ENCODE data around the gene HDAC1.

The HDAC1 gene

DNA sequence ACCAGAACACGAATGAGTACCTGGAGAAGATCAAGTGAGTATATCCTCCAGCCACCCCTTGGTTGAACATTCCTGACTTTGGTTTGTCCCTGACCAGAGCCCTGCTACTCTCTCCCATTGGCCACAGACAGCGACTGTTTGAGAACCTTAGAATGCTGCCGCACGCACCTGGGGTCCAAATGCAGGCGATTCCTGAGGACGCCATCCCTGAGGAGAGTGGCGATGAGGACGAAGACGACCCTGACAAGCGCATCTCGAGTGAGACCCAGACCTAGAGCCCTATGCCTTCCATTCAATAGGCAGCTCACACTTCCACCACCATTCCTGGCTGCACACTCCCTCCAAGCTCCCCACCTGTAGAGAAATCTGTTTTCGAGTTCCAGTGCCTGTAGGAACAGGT lies 39.7 kb downstream of the HDAC1 start:
- no peak for DNase-seq

- no peak for DNase-seq
These were observed 40.6 kb downstream of the HDAC1 start for GRCh38 chr1:32332290-32333079.

- DNase-seq, result no peak
These were observed 41.5 kb downstream of the HDAC1 start for GRCh38 chr1:32333251-32333963.

GRCh38 chr1:32334274-32334861 lies 42.5 kb downstream of the HDAC1 start:
- no peak for DNase-seq

GRCh38 chr1:32334864-32335534 lies 43.1 kb downstream of the HDAC1 start:
- no peak for DNase-seq

DNA sequence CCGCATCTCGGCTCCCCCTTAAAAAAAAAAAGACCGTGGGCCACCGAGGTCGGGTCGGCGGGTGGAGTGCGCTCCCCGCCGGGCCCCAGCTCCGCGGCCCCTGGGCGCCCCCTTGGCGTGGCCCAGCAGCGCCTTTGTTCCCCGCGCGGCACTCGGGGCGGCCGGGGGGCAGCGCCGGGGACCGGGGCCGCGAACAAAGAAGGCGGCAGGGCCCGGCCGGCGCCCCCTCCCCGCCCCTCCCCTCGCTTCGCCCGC lies 43.6 kb downstream of the HDAC1 start:
- no peak for DNase-seq

DNA sequence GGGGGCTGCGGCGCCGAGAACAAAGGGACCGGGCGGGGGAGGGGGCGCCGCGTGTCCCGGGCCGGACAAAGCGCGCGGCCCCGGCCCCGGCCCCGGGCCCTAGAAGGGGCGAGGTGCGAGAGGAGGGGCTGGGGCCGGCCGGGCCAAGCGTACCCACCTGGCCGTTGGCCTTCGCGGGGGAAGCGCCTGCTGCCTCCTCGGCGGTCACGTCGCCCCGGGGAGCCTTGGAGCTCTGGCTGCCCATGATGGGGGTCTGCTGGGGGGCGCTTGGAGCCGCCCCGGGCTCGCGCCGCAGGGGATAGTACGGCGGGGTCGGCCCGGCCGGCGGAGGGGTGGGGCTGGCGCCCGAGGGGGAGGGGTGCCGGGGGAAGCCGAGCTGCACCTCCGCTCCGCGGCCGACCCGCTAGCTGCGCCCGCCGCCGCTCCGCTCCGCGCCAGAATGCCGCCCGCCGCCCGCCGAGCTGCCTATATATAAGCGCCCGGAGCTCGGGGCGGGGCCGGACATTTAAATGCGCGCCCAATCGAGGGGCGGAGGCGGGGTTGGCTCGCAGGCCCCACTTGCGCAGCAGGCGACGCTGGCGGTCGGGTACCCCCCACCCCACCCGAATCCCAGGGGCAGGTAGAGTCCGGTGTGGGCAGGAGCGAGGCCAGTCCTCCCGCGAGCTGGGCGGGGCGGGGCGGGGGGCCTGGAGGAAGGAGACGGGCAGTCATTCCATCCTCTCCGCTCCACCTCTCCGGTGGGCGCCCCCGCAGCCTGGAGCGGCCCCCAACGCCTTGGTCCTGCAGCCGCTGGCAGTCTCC lies 44.1 kb downstream of the HDAC1 start, which contains the start of gene MARCKSL1:
MARCKSL1 (minus strand) TSS at position 444 of the 801 bp plus-strand sequence; CDS start at position 244, 200 bp downstream.
- DNase-seq, result peak; percentile 64

GRCh38 chr1:32336591-32336932 lies 44.7 kb downstream of the HDAC1 start:
- DNase-seq, result no peak

DNA sequence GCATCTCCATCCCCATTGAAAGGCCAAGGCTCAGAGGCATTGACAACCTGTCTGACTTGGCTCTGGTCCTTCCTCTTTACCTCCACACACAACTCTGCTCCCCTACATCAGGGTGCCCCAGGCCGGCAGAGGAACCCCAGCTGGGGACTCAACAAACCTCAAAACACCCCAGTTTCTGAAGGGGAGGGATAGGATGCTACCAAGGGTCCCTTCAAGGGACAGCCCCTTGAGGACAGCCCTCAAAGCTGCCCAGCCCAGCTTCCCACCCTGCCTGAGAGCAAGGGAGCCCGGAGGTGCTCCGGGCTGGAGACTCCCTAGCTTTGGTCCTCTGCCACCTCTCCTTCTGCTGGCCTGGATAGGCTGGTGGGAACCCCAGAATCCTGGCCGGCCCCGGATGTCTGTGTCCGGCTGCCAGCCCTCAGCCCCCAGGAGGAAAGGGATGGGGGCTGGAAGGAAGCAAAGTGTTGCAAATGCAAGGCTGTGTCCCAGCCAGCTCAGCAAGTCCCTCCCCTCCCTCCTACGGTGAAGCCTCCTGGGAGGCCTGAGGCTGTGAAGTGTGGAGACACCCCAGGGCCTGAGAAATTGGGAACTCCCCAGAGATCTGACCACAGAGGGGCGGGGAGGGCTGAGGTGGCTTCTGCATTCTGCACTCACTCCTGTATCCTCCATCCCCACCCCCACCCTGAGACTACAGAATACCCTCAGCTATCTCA lies 45.2 kb downstream of the HDAC1 start:
- no peak for DNase-seq

DNA sequence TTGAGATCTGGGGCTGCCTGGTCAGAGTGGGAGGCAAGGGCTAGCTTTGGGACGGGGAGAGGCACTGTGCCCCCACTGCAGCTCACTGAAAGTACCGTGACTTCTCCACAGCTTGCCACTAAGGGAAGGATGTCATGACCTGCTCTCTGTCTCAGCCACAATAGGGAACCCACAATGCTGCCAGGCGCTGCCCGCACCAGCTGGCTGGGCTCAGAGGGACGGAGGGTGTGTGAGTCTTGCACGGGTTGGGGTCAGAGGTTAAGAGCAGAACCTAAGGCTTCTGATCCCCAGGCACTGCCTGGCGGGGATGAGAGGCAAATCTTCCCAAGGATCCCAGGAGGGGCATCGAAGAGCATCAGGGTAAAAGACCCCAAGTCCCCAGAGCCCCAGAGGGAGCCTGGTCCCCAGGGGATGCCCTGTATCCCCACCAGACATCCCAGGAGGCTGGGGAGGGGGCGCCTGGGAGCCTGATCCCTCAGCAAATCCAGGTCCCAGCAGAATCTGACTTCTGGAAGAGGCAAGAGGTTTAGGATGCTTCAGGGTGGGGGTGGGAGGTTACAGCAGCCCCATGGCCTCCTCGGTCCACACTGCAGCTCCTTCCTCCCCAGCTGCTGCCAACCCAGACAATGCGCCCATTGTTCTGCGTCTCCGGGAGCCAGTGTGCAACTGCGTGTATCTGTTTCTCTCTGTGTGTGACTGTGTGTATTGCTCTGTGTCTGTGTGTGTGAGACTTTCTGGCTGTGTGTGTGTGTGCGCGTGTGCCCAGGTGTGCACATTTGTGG lies 46.2 kb downstream of the HDAC1 start:
- peak; percentile 91 for DNase-seq

- DNase-seq, result no peak
These were observed 46.8 kb downstream of the HDAC1 start for GRCh38 chr1:32338637-32339145.

DNA sequence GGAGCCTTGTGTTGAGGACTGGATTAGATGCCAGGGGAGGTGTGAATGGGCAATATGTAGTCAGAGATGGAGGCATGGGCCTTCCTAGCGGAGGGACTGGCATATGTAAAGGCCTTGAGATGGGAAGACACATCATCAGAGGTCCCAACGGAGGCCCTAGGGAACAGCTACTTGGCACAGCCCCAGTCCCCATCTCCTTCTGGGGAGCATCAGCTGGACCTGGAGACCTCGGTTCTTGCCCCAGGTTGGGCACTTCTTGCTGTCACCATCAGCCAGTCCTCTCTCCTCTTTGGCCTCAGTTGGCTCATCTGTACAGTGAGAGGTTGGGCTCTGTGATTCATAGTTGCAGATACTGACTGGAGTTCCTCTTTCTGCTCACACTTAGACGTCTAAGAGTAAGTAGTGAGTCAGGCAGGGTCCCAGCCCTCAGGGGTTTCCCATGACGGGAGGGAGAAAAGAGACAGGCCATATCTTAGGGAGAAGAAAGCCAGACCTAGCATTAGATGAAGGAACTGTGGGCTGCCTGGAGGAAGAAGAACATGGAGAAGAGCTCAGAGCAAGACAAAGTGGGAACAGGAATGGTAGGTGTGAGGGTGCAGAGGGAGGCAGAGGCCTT lies 47.6 kb downstream of the HDAC1 start:
- no peak for DNase-seq

DNA sequence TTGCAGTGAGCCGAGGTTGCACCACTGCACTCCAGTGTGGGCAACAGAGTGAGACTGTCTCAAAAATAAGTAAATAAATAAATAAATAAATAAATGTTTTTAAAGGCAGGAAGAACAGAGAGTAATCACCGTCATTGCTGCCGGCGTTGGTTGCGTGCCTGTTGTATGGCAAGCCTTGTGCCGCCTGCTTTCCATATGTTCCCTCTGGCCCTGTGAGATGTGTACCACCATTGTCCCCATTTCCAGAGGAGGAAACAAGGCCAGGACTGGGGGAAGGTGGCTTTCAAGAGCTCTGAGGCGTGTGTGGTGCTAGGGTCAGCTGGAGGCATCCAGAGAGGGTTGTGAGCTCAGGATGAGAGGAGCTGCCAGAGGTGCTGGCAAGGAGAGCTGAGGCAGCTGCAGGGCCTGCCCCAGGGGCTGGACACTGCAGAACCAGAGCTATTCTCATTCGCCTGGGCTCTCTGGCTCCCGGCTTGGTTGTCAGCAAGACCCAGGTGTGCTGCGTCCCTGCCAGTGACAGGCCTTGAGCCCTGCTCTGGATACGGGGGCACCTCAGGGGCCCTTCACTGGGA lies 49.4 kb downstream of the HDAC1 start:
- no peak for DNase-seq

GRCh38 chr1:32341971-32342370 lies 50.1 kb downstream of the HDAC1 start:
- DNase-seq, result no peak

- no peak for DNase-seq
These were observed 50.8 kb downstream of the HDAC1 start for GRCh38 chr1:32342704-32343103.

GRCh38 chr1:32345289-32345827 lies 53.5 kb downstream of the HDAC1 start:
- no peak for DNase-seq

DNA sequence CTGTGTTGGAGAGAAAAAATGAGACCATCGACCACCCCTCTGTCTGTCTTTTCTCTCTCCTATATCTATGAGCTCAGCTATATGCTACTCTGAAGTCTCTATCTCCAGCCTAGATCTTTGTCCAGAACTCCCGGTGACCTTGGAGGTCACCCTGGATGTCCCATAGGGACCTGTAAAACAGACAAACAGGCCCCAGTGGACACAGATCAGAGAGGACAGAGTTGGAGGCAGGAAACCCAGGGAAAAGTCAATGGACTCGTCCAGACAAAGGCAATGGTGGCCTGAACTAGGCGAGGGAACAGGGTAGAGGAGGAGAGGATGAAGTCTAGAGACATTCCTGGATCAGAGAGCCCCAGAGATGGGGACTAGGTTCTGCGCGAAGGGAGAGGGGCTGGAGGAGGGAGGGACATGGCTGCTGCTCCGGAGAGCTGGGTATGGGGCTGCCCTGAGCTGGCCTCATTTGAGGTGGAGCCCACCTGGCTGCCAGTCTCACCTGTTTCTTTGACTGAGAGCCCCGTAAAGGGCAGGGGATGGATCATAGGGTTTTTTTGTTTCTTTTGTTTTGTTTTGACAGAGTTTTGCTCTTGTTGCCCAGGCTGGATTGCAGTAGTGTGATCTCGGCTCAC lies 54.8 kb downstream of the HDAC1 start:
- no peak for DNase-seq

DNA sequence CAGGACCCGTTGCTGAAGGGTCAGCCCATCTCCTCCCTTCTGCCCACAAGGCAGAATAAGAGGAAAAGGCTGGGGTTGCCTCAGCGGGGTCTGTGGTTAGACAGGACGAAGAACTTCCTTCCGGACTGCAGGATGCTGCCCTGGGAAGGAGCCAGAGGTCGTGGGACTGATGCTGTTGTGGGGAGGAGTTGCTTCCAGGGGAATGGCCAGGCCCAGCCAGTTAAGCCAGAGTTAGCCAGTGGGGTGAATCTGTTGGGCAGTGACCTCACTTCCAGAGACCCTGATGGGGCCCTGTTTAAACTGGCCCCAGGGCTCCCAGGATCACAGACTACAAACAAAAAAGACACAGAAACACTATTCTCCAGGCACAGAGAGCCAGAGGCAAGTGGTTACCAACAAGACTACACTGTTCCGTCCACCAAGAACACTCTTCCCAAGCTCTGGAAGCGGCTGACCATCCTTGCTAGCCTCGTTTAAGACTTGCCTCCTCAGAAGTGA lies 57.4 kb downstream of the HDAC1 start:
- no peak for DNase-seq

DNA sequence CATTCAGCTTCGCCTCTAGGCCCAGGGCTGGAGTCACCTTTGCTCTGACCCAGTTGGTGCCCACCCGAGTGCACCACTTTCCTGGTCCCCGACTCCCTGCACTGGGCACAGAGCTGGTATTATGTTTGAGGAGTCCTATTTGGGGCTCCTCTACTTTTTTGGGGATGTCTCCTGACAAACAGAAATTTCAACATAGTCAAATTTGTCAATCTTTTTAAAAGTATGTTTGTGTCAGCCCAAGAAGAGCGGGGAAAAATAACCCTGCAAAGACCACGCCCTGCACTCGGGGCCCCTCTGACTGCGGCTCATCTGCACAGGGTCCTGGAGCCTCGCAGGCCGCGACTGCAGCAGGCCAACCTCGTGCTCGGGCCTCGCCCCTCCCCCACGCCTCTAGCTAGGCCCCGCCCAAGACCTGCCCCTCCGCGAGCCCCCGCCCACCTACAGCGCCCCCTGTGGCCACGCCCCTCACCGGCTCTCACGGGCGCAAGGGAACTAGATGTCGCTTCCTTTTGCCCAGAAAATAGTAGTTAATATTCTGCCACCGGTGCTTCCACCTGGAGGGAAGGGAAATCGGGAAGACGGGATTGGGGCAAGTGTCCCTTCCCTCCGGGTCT lies 59.0 kb downstream of the HDAC1 start:
- peak; percentile 82 for DNase-seq
